Right forelimb (tissue), 1 donor: ENCODE measurements around the gene PALLD.

Experiments
- DNase-seq: peaks from one replicate; pipeline ENCODE4 v3.0.0-alpha.2; 2018

PALLD gene

GRCh38 chr4:168600796-168601583 is 104.1 kb downstream of the PALLD start:
- no peak for DNase-seq

- no peak for DNase-seq
Observed at GRCh38 chr4:168601899-168602298, 105.0 kb downstream of the PALLD start.

- no peak for DNase-seq
Observed at GRCh38 chr4:168604496-168605373, 107.9 kb downstream of the PALLD start.

DNA sequence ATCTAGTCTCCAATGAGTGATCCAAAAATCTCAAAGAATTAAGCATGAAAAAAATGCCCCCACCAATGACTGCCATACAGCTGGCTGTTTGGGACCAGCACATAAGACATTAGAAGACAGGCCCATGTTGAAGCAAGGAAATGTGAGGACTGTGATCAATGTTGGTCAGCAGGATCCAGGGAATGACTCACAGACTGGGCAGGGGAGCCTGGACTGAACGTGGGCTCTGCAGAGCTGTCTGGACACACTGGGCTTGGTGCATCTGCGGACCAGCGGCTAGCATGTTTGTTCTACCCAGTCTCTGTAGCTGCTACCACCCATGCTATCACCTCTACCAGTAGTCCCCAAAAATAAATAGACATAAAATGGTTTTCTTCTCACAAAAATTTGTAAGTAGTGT is 108.6 kb downstream of the PALLD start:
- DNase-seq, result no peak

GRCh38 chr4:168607215-168607614 is 110.4 kb downstream of the PALLD start:
- DNase-seq, result no peak

GRCh38 chr4:168608771-168609170 is 111.9 kb downstream of the PALLD start:
- DNase-seq, result no peak

DNA sequence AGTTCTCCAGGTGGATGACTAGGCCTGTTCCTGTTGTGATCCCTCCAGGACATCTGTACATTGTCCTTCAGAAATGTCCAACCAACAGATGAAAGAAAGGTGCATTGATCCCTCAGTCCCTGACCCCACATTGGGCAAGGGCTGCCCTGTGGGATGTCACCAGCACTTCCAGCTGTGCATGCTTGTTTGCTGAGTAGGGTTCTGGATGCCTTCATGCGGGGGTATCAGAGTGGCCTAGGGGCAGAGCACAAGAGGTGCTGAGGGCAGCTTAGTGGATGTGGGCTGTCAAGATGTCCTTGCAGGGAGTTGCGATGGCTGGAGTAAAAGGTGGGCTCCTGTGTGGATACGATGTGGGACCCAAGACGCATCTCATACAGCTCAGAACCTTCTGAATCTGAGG is 112.5 kb downstream of the PALLD start:
- no peak for DNase-seq

- no peak for DNase-seq
Observed at GRCh38 chr4:168610911-168611530, 114.2 kb downstream of the PALLD start.

DNA sequence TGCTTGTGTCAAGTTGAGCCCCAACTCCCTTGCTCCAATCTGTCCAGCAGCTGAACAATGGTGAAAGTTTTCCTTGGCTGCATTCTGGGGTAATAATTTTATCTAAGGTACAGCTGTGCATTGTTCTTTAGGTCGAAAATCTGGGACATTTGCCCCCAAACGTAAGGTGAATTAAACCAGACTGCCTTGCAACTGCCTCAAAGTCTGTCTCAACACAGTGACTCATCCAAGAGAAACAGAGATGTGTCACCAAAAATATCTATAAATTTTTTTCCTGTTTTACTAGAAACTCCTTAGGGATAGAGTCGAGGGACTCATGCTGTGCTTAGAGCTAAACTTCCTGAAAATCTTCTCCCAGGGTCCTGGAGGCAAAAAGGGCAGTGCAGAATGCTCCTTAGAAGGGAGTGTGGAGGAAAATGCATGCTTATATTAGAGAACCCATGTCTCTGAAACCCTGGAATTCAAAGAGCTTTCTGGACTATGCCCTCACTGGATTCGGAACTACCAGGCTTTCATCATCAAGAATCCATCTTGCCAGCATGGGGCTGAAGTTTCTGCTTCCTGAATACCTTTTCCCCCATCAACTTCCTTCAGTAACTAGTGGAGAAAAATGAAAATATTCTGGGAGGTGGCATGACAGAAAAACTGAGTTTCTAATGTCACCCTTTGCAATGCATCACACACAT is 115.7 kb downstream of the PALLD start:
- DNase-seq, result no peak

GRCh38 chr4:168613869-168614268 is 117.0 kb downstream of the PALLD start:
- DNase-seq, result no peak

DNA sequence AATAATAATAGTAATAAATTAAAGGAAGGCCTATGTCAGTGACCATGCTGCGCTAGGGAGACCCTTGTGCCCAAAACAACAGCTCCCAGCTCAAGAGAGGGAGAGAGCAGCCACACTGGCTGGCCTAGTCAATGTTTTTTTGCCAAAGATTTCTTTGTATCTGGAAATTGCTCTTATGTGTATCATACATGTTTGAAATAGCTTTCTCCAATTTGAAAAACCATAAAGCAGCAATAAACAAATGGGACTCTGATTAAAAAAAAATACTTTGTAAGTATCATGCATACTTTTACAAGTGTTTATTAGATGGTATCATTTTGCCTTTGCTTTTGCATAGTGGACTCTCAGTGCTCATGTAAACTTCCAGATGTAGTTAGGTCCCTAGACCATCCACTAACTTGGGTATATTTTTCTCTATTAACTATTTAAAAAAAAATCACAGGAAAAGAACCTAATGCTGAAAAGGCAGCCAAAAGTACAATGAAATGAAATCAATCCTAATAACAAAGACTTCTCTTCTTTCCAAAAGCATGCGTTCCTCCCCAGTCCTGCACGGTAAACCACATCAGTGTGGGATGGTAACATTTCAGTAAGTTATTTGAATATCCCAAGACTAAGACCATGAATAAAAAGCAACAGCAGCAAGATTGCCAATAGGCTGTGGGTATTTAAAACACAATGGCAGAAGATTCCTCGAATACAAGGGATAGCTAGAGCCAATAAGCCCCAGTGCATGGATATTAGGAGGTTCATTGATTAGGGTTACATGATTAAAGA is 117.6 kb downstream of the PALLD start:
- no peak for DNase-seq

DNA sequence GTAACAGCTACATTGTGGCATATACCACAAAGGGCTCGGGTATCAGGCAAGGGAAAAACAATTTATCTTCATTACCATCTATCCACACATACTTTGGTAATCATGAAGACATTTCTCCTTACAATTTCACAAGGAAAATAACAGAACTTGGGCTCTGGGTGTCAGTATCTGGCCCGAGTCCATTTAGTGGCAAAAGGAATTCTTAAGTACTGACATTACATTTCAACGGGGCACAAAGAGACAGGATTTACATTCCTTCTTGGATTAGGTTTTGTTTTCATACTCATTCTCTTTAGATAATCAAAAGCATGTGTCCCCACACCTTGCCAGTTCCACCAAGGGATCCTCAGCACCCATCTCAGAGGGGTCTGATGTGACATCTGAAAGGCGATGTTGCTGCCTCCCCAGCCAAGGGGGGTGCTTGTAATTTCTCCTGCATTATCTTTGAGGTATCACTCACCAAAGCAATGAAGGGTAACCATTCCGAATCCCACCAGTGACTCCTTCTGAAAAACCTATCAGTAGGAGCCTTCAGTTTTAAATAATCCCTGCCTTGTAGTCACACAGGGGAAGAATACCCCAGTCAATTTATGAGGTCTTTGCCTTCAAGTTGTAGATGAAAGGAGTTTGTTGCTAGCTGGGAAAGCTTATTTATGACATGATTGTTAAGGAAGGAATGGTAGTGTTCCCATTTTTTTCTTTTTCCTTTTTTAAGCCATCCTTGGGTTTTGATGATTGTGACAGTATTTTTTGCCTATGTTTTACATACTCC is 118.6 kb downstream of the PALLD start:
- DNase-seq, result no peak

DNA sequence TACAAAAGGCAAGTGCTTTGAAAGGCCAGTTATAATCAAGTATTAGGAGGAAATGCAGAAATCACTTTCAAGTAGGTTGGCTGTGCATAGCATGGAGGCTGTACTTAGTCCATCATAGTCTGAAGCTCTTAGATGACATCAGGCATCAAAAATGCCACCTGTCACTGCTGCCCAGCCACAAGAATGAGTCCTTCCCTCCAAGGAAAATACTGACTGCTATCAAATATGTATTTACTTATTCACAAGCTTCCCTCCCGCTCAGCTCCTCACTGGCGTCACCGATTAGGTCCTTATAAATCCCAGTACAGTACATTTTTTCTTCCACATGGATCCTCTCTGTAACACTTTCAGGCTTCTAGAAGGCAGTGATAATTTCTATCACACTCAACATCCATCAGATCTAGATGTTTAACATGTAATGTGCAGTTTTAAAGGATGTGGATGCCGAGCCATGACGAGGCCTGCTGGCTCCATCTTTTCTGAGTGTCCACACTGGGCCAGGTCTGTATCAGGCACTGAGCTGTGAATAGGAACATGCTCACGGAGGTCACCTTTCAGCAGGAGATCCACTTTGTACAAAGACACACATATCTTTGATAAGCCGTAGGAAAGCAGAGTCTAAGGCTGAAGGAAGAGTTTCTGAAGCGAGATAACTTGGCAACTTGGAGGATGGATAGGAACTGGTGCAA is 121.9 kb downstream of the PALLD start:
- no peak for DNase-seq

DNA sequence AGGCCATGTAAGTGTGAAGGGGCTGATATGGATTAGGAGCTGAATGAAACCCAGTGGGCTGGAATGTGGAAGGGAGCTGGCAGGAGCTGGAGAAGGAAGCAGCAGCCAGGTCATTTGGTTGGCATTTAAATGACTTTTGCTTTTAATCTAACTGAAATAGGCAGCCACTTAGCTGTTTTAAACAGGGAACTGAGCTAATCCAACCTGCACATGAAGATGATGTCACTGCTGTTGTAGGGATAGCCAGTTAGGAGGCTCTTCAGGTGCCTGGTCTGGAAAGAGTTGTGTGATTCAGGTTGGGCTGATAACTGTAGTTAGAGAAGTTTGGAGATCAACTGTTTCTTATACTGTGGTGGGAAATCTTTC is 122.4 kb downstream of the PALLD start:
- no peak for DNase-seq

DNA sequence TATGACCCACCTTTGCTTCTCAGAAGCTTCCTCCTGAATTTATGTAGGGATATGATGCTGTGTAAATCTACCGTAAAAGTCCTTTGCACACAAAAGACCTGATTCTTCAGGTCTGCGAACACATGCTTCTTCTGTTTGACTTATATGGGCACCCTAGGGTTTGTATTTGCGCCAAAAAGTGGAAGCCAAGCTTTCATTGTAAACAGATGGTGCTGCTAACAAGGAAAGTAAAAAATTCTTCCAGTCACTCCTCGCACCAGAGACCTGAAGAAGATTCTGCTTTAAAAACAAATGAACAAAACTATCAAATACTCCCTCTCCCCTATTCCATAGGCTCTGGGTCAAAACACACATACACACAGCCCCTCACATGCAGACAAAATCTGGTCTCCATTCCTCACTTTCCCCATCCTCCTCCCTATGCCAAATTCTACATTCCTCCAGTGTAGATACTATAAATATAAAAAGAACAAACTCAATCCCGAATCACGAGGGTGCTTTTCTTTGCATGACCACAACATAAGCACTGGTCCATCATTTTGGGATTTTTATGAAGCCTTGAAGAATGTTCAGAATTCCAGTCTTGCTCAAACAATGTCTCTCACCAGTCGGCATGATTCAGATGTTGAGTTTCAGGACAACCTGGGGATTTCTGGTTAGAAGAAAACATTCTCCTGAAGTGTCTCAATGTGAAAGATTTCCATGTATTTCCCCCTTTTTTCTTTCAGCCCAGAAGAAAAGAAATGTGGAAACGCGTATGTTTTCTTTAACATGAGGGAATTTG is 125.1 kb downstream of the PALLD start:
- no peak for DNase-seq

DNA sequence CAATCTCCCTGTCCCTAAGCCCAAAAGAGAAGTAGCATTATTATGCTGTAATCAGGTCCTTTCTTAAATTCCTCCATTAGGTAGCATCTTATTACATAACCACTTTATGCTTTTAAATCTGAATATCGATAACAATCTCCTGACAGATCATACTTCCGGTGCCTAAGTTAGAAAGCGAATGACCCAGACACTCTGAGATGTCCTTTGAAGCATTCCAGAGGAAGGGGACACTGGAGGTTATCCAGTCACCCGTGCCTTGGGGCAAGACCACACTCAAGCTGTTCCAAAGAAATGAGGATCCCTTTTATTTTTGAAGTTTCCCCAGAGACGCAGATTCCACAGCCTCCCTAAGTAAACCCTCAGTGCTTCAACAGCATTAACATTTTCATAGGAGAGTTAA is 125.7 kb downstream of the PALLD start:
- no peak for DNase-seq

DNA sequence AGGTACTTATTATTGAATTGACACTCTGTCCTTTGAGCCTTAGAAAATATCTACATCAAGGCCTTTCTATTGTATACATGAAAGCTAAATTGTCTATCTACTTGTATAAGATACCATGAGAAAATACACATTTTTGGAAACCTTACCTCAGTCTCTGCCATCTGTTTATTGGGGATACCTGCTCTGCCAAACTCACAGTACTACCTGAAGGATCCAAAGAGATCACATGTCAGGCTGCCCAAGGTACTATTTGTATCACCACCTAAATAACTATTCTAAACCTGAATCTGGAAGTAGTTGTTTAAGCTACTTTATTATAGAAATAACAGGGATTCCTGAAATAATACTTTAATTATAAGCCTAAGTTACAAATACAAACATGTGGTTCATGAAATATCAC is 126.2 kb downstream of the PALLD start:
- no peak for DNase-seq

DNA sequence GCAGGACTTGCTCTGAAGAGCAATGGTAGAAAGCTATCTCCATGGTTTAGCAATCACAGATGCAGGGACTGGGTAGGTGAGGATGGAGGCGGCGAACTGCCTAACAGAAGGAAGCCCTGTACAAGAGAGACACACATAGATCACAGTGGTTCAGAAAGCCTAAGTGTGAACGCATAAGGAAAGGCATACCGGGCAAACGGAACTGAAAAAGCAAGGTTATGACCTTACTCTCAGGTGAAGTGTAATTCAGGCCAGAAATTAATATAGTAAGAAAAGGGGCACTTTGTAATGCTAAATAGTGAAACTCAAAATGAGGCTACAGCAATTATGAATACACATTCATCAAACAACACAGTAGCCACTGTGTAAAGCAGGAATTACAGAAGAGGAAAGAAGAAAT is 126.6 kb downstream of the PALLD start:
- DNase-seq, result no peak

- DNase-seq, result no peak
Observed at GRCh38 chr4:168628251-168628650, 131.4 kb downstream of the PALLD start.

GRCh38 chr4:168629566-168629965 is 132.7 kb downstream of the PALLD start:
- DNase-seq, result no peak
